H1 (cell line): ENCODE measurements around the gene ROR1. TPM values are rescaled to one million over a fixed set of nuclear protein-coding genes. Genes with fewer than 3 reads are reported as not detected.

Source experiments
- CTCF ChIA-PET: fragments of 300-600 bp; sonication (Branson Sonifier 250); formaldehyde crosslinking; loops from one replicate; lab custom pipeline; 2021; ENCODE audit not compliant: partially characterized antibody; lab: Charles Lee
- POLR2A ChIA-PET: fragments of 300-600 bp; sonication (Branson Sonifier 250); formaldehyde crosslinking; loops from one replicate; lab custom pipeline; 2021; ENCODE audit warnings: inconsistent platforms; ENCODE audit not compliant: partially characterized antibody; lab: Charles Lee
- DNase-seq, 2 experiments: peaks; one replicate each; pipeline versions ENCODE4 v3.0.0 to v3.0.0-alpha.2; 2010 to 2022; ENCODE audit warnings: low spot score in 2 of 2, low read depth in 1 of 2, mixed read lengths in 1 of 2
- FAIRE-seq: peaks from 2 replicates; lab custom pipeline; 2011; peaks lifted over from hg19 to GRCh38; lab: Jason Lieb, UNC
- H2AFZ ChIP-seq: 2 replicates; pipeline ENCODE4 v1.8.1; 2012; ENCODE audit warnings: low read length, inconsistent platforms
- H2AK5ac ChIP-seq: 2 replicates; pipeline ENCODE4 v1.6.1; 2013; ENCODE audit warnings: low read depth, low read length
- H2BK120ac ChIP-seq: replicated peaks from 2 replicates; pipeline ENCODE3; 2013; ENCODE audit warnings: low read depth, low read length, inconsistent platforms
- H2BK12ac ChIP-seq: 2 replicates; pipeline ENCODE4 v1.6.1; 2013; ENCODE audit warnings: low read depth, low read length
- H2BK15ac ChIP-seq: 2 replicates; pipeline ENCODE4 v1.6.1; 2013; ENCODE audit warnings: low read length
- H2BK20ac ChIP-seq: 2 replicates; pipeline ENCODE4 v1.6.1; 2013; ENCODE audit warnings: low read length
- H2BK5ac ChIP-seq: 2 replicates; pipeline ENCODE4 v1.6.1; 2013; ENCODE audit warnings: low read depth, low read length
- H3K14ac ChIP-seq: 2 replicates; pipeline ENCODE4 v1.6.1; 2013; ENCODE audit warnings: inconsistent platforms; ENCODE audit not compliant: insufficient read length
- H3K18ac ChIP-seq: 2 replicates; pipeline ENCODE4 v1.6.1; 2013; ENCODE audit warnings: low read length; ENCODE audit errors: extremely low read depth
- H3K23ac ChIP-seq: 2 replicates; pipeline ENCODE4 v1.6.1; 2013; ENCODE audit warnings: inconsistent platforms; ENCODE audit not compliant: insufficient read length
- H3K23me2 ChIP-seq: 2 replicates; pipeline ENCODE4 v1.6.1; 2013; ENCODE audit warnings: low read depth, low read length
- H3K27ac ChIP-seq: 2 replicates; pipeline ENCODE4 v1.6.1; 2011; ENCODE audit warnings: low read depth, low read length, inconsistent platforms
- H3K27me3 ChIP-seq, 4 experiments: replicated peaks in 1 of 4; 1 replicate in 1 of 4; 2 replicates in 3 of 4; pipeline versions ENCODE4 v1.6.1 to v1.8.1; 2011 to 2013; ENCODE audit warnings: low read length in 3 of 4, mild to moderate bottlenecking in 3 of 4, inconsistent platforms in 2 of 4, mixed read lengths in 2 of 4, moderate library complexity in 1 of 4; ENCODE audit not compliant: control insufficient read depth in 3 of 4, insufficient read depth in 3 of 4; ENCODE audit errors: extremely low read depth in 1 of 4
- H3K36me3 ChIP-seq, 4 experiments: 2 replicates each; pipeline versions ENCODE4 v1.6.1 to v1.8.1; 2011 to 2013; ENCODE audit warnings: mild to moderate bottlenecking in 4 of 4, low read length in 3 of 4, moderate library complexity in 2 of 4, control low read depth in 1 of 4, inconsistent platforms in 1 of 4; ENCODE audit not compliant: insufficient read depth in 4 of 4, control insufficient read depth in 2 of 4
- H3K4ac ChIP-seq: replicated peaks from 2 replicates; pipeline ENCODE3; 2013; ENCODE audit warnings: low read length, low read depth, mixed read lengths, inconsistent platforms; ENCODE audit not compliant: insufficient read length
- H3K4me1 ChIP-seq, 4 experiments: replicated peaks in 1 of 4; 1 replicate in 1 of 4; 2 replicates in 3 of 4; pipeline versions ENCODE4 v1.6.1 to v1.8.1; 2011 to 2013; ENCODE audit warnings: low read length in 3 of 4, inconsistent platforms in 2 of 4, mixed read lengths in 1 of 4; ENCODE audit not compliant: insufficient read depth in 4 of 4, control insufficient read depth in 3 of 4
- H3K4me2 ChIP-seq, 2 experiments: 2 replicates each; pipeline versions ENCODE4 v1.6.1 to v1.8.1; 2011 to 2013; ENCODE audit warnings: low read depth in 2 of 2, low read length in 2 of 2, control low read depth in 1 of 2, inconsistent platforms in 1 of 2, mild to moderate bottlenecking in 1 of 2; ENCODE audit not compliant: insufficient read depth in 1 of 2
- H3K4me3 ChIP-seq, 4 experiments: fragments of 200-600, 300-600 bp in 1 of 4; sonication (generic), shearing (Covaris generic), sonication (Bioruptor Twin) in 1 of 4; 2 replicates each; pipeline versions ENCODE4 v1.5.1 to v1.8.1; 2011 to 2016; ENCODE audit warnings: low read length in 4 of 4, low read depth in 3 of 4, control low read depth in 2 of 4, inconsistent platforms in 2 of 4, mild to moderate bottlenecking in 2 of 4, mixed read lengths in 1 of 4, moderate library complexity in 1 of 4; ENCODE audit not compliant: insufficient read depth in 2 of 4; ENCODE audit errors: extremely low read depth in 1 of 4
- H3K56ac ChIP-seq: replicated peaks from 2 replicates; pipeline ENCODE3; 2013; ENCODE audit warnings: low read depth, mild to moderate bottlenecking, mixed read lengths, low read length, inconsistent platforms; ENCODE audit not compliant: insufficient read length
- H3K79me1 ChIP-seq: 2 replicates; pipeline ENCODE4 v1.6.1; 2013; ENCODE audit warnings: low read depth, low read length, control low read depth
- H3K79me2 ChIP-seq, 2 experiments: 2 replicates each; pipeline versions ENCODE4 v1.6.1 to v1.8.1; 2012 to 2013; ENCODE audit warnings: low read length in 2 of 2, mild to moderate bottlenecking in 2 of 2, inconsistent platforms in 1 of 2; ENCODE audit not compliant: insufficient read depth in 2 of 2, control insufficient read depth in 1 of 2
- H3K9ac ChIP-seq, 4 experiments: replicated peaks in 1 of 4; 1 replicate in 1 of 4; 2 replicates in 3 of 4; pipeline versions ENCODE4 v1.6.1 to v1.8.1; 2011 to 2013; ENCODE audit warnings: low read depth in 3 of 4, low read length in 3 of 4, control low read depth in 2 of 4, mild to moderate bottlenecking in 2 of 4, moderate library complexity in 2 of 4, inconsistent platforms in 1 of 4; ENCODE audit errors: extremely low read depth in 1 of 4
- H3K9me3 ChIP-seq, 2 experiments: 2 replicates each; pipeline versions ENCODE4 v1.6.1 to v1.8.1; 2012 to 2013; ENCODE audit warnings: mild to moderate bottlenecking in 2 of 2, moderate library complexity in 2 of 2, control low read depth in 1 of 2, inconsistent platforms in 1 of 2, low read depth in 1 of 2, low read length in 1 of 2, mixed read lengths in 1 of 2; ENCODE audit not compliant: insufficient read depth in 2 of 2
- H4K20me1 ChIP-seq, 2 experiments: replicated peaks in 1 of 2; 2 replicates each; pipeline versions ENCODE3 to v1.8.1; 2011 to 2013; ENCODE audit warnings: inconsistent platforms in 2 of 2, low read length in 2 of 2, mild to moderate bottlenecking in 1 of 2; ENCODE audit not compliant: insufficient read depth in 2 of 2, control insufficient read depth in 1 of 2
- H4K5ac ChIP-seq: 2 replicates; pipeline ENCODE4 v1.6.1; 2013; ENCODE audit warnings: low read length, low read depth, mixed read lengths, inconsistent platforms; ENCODE audit not compliant: insufficient read length
- H4K8ac ChIP-seq: 2 replicates; pipeline ENCODE4 v1.8.0; 2013; ENCODE audit warnings: mild to moderate bottlenecking, moderate library complexity, low read length, inconsistent platforms; ENCODE audit not compliant: insufficient read depth; ENCODE audit errors: extremely low read depth
- H4K91ac ChIP-seq: replicated peaks from 2 replicates; pipeline ENCODE3; 2013; ENCODE audit warnings: low read length, mixed read lengths, inconsistent platforms; ENCODE audit not compliant: insufficient read length
- NRF1 ChIP-seq: IDR thresholded peaks from 2 replicates; pipeline ENCODE4 v1.6.1; 2011; ENCODE audit warnings: mild to moderate bottlenecking, low read depth, low read length, improper control_type of control experiment
- POLR2A ChIP-seq, 2 experiments: IDR thresholded peaks; 1 replicate in 1 of 2; 2 replicates in 1 of 2; pipeline ENCODE4 v1.6.1; 2011; ENCODE audit warnings: low read depth in 2 of 2, low read length in 2 of 2, mild to moderate bottlenecking in 2 of 2; ENCODE audit errors: control extremely low read depth in 1 of 2
- POLR2AphosphoS5 ChIP-seq: IDR thresholded peaks from 2 replicates; pipeline ENCODE4 v1.6.1; 2011; ENCODE audit warnings: low read depth, low read length
- RFX5 ChIP-seq: IDR thresholded peaks from 2 replicates; pipeline ENCODE4 v1.6.1; 2011; ENCODE audit warnings: low read depth, low read length, improper control_type of control experiment, borderline replicate concordance
- RNF2 ChIP-seq: fragments of 200-900, 300-1000 bp; sonication (generic); IDR thresholded peaks from 2 replicates; pipeline ENCODE4 v1.7.1; 2016; ENCODE audit warnings: borderline replicate concordance, low read depth, mild to moderate bottlenecking, antibody characterized with exemption, low read length; ENCODE audit not compliant: poor library complexity, severe bottlenecking; ENCODE audit errors: missing control alignments
- SIX5 ChIP-seq: IDR thresholded peaks from 2 replicates; pipeline ENCODE4 v1.6.1; 2011; ENCODE audit warnings: mild to moderate bottlenecking, low read depth, low read length
- WGBS, 2 experiments: shearing (Covaris generic) in 1 of 2; methylation state at CpG; one replicate each; pipeline versions ENCODE4 v1.1.6 to v1.1.7; 2013 to 2015; ENCODE audit warnings: low lambda C conversion rate in 2 of 2, mixed read lengths in 2 of 2, inconsistent platforms in 1 of 2, low coverage in 1 of 2, missing lambda C conversion rate in 1 of 2; ENCODE audit not compliant: insufficient replicate concordance in 2 of 2, insufficient coverage in 1 of 2, insufficient read length in 1 of 2; ENCODE audit errors: extremely low coverage in 1 of 2, missing lambda C conversion rate in 1 of 2; 5-methylcytosine and 5-hydroxymethylcytosine counted together
- polyA plus RNA-seq, 7 experiments: library from polyadenylated mRNA; depleted of rRNA in 3 of 7; stranded (reverse) in 5 of 7; unstranded in 2 of 7; fragments of >200 nt in 5 of 7; fragments of 200-250 nt in 2 of 7; gene quantifications; 1 replicate in 5 of 7; 2 replicates in 1 of 7; 4 replicates in 1 of 7; pipeline versions ENCODE4 v1.2.1 to v1.2.3, GENCODE V29; 2011 to 2013; ENCODE audit warnings: missing spikeins in 2 of 7, mixed read lengths in 2 of 7
- total RNA-seq: library from RNA; stranded (reverse); fragmentation: NEBNext Ultra II Directional; extraction: Animal tissue kit (Norgen Biotek cat#: 25700); gene quantifications from 2 replicates; pipeline ENCODE4 v1.2.1, GENCODE V29; 2021

Gene ROR1
- total and polyA plus RNA-seq, 2 of the 8 experiments (the other 6 are each of a cell fraction or from before 2014, with no cell fraction given), result 33.6 to 73.6 TPM

- H4K5ac ChIP-seq, result no peak overlapping the region
- WGBS, 2 experiments, result 97% methylated on average over 3 of the region's 3 CpGs; no CpG with 5 or more reads in 1 of the 2 experiments
- H2AFZ ChIP-seq, result no peak overlapping the region
- no peak overlapping the region for H3K27ac ChIP-seq
- H3K79me2 ChIP-seq, result peaks cover 2 to 100% of the 10 kb centered on the region in 2 experiments; a peak in 3 of 4 replicates
- H3K9ac ChIP-seq, result no peak overlapping the region
- peaks cover 1 to 16% (median 9%) of the 10 kb centered on the region in 4 experiments; a peak in 5 of 7 replicates for H3K4me1 ChIP-seq
- no peak overlapping the region for H4K8ac ChIP-seq
- H2BK5ac ChIP-seq, result no peak overlapping the region
- no peak overlapping the region for H2BK15ac ChIP-seq
- no peak overlapping the region for H3K14ac ChIP-seq
- no peak overlapping the region for H3K4ac ChIP-seq
- H3K56ac ChIP-seq, result no peak overlapping the region
- H3K9me3 ChIP-seq, result no peaks in the 10 kb centered on the region; a peak in 1 of 4 replicates
- H3K27me3 ChIP-seq, result no peaks in the 10 kb centered on the region
- H4K91ac ChIP-seq, result no peak overlapping the region
- POLR2A ChIA-PET, result interaction anchor here (0.8 to 1.2 kb wide), 2 partner anchors 16 to 21 kb away, joined by 3 to 4 read pairs; no protein-coding TSS in a partner anchor
- CTCF ChIA-PET, result interaction anchor here (1.1 to 9.4 kb wide), 8 partner anchors 10 to 212 kb away, joined by 3 to 69 read pairs (median 4); no protein-coding TSS in a partner anchor
- no peaks in the 10 kb centered on the region for H3K36me3 ChIP-seq
- no peak overlapping the region for H2AK5ac ChIP-seq
- TF ChIP-seq POLR2A (IDR thresholded peaks at IDR 0.05; ENCODE audit: control extremely low read depth in 1 of 2, low read depth in 2 of 2, low read length in 2 of 2) (no peak), RNF2 (no peak), SIX5 (no peak), NRF1 (no peak), RFX5 (no peak), POLR2AphosphoS5 (no peak)
- H3K18ac ChIP-seq, result no peak overlapping the region
- H4K20me1 ChIP-seq, result peaks cover 4 to 8% of the 10 kb centered on the region in 2 experiments
- no peak overlapping the region for H2BK20ac ChIP-seq
- no peak overlapping the region for H3K4me2 ChIP-seq
- H3K23ac ChIP-seq, result no peak overlapping the region
- H3K79me1 ChIP-seq, result peaks cover 22% of the 10 kb centered on the region
- FAIRE-seq (no peak), DNase-seq (no peak)
- H3K4me3 ChIP-seq, result no peak overlapping the region
- no peak overlapping the region for H2BK120ac ChIP-seq
- no peaks in the 10 kb centered on the region for H3K23me2 ChIP-seq
- no peak overlapping the region for H2BK12ac ChIP-seq
These were observed 112.5 kb downstream of the ROR1 start for GRCh38 chr1:63886340-63886739.
